GM08714 (cell line): ENCODE data around the gene NTRK2.

ENCODE experiments used
- H3K4me3 ChIP-seq: fragments of 200-500 bp; sonication (Bioruptor generic); 2 replicates; pipeline ENCODE4 v1.5.1; 2014; ENCODE audit warnings: mild to moderate bottlenecking, low read length, inconsistent platforms
- ZNF274 ChIP-seq: IDR thresholded peaks from 2 replicates; pipeline ENCODE4 v1.6.1; 2012; ENCODE audit warnings: mild to moderate bottlenecking, low read depth, low read length

NTRK2 gene

DNA sequence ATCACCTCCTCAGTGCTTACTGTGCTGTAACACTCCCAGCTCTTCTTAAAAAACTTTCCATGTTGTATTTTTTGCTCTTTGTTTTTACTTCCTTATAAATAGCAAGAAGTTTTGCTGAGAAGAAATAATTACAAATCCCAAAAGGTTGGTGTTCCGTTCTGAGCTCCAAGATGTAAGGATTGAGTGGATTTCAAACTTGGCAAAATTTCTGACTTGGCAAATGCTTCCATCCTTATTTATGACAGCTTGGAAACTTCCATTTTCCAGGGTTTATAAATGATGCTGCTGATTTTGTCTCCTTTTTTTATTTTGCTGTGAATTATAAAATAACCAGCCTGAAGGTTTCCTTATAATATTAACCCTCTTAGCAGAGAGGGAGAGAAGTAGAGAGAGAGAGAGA, 151.9 kb downstream of the NTRK2 start:
- no peak for TF ChIP-seq ZNF274
- H3K4me3 ChIP-seq: no peak overlapping the region

DNA sequence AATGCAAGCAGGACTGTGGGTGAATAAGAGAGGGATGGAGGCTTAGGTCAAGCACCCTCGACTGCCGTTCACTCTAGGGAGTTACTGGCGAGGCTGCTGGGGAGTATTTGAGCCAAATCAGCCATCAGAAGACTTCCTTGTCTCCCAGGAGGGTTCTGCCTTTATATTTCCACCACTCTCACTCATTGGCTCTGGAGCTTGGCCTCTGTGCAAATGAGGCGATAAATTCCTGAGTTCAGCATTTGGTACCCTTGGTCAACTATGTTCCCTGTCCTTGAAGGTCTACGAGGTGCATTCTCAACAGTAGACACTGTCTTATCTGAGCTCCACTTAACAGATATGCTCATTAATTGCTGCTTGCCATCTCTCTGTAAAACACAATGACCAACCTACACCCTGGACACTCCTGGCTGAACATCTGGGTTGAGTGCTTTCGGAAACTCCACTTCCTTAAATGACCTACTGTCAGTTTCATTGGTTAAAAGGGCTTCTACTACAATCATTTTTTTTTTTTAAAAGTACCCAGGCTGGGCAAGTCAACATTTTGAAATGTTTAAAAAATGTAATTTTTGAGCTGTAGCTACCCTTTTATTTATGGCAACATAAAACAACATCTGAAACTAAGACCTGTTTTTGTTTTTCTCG, 153.2 kb downstream of the NTRK2 start:
- TF ChIP-seq ZNF274: no peak
- no peak overlapping the region for H3K4me3 ChIP-seq

DNA sequence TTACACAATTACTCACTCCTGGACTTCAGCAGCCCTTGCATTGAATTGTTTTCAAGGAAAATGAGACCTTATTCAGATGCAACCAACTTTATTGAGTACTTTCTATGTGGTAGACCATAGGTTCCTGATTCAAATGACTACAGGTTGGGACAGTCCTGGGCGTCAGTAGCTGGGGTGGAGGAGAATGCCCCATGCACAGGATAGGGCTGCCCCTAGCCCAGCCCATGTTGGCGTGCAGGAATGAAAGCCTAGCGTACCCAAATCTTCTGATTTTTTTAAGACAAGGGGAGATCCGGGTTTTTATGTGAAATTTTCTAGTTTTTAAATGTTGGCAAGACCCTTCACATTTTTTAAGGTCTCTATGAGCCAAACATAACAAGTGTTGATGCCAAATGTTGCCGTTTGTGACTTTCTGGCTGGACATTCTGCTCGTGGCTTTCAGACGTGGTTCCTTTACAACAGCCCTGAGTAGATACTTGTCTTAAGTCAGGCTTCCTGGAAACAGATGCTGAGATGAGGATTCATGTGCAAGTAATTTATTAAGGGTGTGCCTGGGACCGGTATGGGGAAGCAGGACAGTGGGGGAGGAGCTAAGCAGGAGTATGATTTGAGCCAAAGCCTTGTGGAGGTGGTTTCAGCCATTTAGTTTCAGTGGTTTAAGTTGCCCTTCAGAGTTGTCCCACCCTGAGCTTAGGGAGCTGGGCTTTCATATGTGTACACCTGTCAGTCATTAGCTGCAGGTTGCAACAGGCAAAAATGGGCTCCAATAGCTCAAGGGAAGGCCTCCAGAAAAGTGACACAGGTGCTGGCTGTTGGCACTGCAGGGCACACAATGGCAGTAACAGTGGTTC, 154.1 kb downstream of the NTRK2 start:
- TF ChIP-seq ZNF274: no peak
- H3K4me3 ChIP-seq: no peak overlapping the region

DNA sequence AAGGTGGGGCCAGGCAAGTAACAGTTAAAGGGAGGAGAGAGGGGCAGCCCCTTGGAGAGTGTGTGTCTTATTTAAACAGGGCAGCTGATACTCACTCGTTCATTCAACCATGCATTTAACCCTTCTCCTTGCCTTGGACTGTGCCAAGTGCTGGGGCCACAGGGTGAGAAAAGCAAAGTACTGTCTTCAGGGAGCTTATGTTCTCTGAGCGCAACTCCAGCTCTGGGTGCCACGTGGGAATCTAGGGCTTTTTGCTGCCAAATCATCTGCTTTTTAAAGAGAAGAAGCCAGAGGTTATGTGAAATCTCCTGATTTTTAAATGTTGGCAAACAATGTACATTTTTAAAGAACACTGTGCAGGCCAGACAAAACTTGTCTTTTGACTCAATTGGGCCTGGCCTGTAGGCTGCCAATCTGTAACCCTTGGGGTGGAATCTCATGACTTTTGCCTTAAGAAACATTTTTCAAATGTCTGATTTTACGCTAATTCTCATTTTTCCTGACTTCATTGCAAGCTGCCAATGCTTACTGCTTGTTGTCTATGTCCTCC, 157.8 kb downstream of the NTRK2 start:
- no peak overlapping the region for H3K4me3 ChIP-seq
- no peak for TF ChIP-seq ZNF274

DNA sequence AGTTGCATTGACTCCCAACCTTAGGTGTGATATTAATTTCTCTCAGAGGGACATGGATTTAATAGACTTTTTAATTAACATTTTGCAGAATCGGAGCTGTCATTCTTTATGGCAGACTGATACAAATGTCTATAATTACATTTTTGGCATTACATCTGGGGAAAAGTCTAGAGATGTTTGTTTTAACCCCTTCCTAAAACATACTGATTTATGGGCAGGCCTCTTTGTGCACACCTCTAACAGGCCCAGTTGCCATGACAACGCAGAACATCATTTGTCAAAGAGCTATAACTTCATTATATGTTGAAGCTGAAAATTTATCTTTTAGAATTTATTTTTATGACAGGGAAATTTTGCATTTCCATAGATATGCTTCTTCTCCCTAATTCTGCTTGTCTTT, 158.5 kb downstream of the NTRK2 start:
- TF ChIP-seq ZNF274: no peak
- no peak overlapping the region for H3K4me3 ChIP-seq

DNA sequence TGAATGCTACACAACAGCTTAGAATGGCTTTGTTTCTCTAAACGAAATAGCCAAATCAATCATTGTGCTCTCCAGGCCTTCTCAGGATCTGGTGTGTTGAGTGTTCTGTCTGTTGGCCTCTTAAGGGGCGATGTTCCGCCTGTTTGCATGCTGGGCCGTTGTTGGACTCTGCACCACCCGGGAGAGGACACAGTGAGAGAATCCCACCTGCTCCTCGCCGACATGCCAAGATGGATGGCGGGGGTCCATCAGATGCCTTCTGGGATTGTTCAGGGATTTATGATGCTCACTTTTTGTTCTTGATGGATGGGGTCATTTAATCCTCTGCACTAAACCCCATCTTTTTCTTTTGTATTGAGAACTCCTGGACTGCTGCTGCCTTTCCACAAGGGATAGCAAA, 159.9 kb downstream of the NTRK2 start:
- TF ChIP-seq ZNF274: no peak

DNA sequence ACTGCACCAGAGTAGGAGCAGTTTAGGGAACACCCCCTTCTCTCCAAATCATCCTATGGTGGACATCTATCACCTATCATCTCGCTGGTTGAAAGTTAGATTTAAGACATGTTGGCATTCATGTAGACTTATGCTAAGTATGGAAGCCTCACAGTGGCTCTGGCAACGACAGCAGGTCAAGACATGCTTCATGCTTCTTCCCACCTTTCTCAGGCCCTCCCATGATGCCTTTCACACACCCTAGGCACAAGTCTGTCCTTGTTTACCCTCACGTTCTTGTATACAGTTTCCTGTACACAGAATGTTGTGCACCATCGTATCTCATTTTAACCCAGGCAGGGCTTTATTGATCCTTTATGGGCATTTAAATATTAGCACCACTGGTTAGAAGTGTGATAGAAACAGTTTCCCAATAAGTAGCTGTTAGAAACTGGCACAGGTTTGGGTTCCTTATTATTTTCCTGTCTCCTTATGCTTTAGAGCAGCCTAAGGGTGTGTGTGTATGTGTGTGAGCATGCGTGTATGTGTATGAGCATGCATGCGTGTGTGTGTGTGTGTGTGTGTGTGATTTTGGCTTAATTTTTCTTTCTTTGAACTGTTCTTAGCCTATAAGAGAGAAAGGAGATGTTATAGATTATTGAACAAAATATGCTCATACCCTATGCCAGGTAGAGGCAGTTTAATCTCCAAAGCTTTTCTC, 160.6 kb downstream of the NTRK2 start:
- no peak overlapping the region for H3K4me3 ChIP-seq
- no peak for TF ChIP-seq ZNF274

More for the DNA sequence above, 159.9 kb downstream of the NTRK2 start:
- H3K4me3 ChIP-seq: no peak overlapping the region

DNA sequence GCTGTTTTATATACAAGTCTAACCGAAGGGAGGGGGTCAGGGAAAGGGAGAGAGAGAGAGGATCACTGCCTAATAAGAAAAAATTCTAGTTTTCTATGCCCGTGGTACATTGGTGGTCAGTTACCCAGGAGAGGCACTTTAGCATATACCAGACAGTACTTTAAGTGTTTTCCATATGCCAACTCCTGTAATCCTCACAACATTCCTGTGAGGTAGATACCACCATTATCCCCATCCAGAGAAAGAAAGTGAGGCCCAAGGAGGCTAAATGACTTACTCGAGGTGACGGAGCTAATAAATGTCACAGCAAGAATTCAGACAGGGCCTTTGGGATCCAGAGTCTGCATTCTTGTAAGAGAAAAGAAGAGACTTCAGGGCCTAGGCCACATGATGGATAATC, 161.8 kb downstream of the NTRK2 start:
- no peak for TF ChIP-seq ZNF274
- H3K4me3 ChIP-seq: no peak overlapping the region

DNA sequence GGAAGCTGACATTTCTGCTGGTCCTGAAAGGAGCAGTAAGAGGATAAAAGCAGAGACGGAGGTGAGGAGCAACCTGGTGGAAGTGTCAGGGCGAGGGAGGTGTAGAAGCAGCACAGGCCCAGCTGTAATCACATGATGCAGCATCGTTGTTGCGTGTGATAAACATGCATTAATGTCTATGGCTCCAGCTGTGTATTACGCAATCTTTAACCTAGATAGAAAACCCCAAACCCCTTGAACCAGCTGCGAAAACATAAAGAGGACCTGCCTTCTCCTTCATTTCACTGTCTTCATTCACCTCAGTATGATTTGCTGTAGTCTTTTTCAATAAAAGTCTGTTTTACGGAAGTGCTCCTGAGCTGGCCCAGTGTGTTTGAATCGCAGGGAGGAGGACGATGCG, 162.9 kb downstream of the NTRK2 start:
- H3K4me3 ChIP-seq: no peak overlapping the region
- no peak for TF ChIP-seq ZNF274

DNA sequence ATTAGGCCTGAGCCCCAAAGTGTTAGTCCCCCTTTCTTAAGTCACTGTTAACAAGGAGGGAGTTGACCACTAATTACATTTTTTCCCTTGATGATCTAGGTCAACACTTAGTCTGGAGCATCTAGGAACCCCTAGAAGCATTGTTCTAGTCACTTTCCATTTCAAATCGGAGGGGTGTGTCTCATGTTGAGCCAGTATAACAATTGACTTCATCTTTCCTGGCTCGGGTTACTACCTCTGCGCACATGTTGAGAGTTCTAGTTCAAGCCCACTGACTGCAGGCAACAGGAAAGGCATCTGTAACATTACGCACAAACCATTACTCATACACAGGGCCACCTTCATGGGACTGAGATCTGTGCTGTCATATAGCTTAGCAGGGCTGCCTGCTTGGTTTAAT, 164.9 kb downstream of the NTRK2 start:
- no peak for TF ChIP-seq ZNF274
- no peak overlapping the region for H3K4me3 ChIP-seq

DNA sequence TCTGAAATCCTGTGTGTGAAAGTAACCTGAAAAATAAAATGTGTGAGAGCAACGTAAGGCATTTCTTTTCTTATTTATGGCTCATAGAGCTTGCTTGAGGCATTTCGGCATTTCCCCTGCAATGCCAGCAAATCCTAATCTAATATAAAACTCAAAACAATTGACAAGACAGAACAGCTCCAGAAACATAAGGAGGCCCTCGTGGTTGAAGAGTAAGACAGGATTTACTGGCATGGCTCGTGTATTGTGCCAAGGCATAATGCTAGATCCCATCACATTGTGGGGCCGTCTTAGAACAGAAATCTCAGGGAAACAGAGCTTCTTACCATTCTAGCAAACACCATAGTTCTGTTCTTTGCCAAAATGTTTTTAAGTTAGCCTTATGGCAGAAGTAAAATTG, 166.2 kb downstream of the NTRK2 start:
- no peak overlapping the region for H3K4me3 ChIP-seq
- no peak for TF ChIP-seq ZNF274

DNA sequence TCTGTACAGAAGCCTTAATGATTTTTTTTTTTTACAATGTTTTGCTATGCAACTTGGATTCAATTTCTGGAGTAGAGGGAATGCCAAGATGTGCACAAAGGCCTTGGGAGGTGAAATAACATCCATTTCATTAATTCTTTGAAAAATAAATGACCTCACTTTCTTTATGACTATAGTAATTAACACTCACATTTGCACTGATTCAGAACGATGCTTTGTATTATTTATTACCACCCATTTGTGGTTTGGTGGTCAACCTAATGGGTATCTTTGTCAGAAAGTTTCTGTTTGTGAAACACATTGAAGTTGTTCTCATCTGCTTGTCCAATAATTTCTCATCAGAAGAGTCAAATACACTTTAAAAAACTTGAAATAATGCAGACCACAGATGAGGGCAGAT, 169.3 kb downstream of the NTRK2 start:
- no peak for TF ChIP-seq ZNF274
- H3K4me3 ChIP-seq: no peak overlapping the region

DNA sequence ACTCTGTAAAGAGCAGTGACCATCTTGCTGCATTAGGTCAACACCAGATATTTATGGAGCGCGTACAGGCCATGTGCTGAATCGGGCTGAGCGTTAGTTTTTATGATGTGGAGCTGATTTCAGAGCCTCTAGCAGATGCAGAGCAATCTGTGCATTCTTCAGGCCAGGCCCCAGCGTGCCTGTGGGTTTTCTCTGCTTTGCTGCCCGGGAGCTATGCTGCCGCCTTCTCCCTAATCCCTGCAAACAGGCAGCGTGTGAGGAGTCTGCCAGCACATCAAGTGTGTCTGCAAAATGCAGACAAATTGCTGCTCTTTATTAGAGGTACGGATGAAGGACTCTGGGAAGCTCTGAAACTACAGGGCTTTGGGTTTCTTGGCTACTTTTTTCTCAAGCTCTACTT, 170.0 kb downstream of the NTRK2 start:
- H3K4me3 ChIP-seq: no peak overlapping the region
- no peak for TF ChIP-seq ZNF274

DNA sequence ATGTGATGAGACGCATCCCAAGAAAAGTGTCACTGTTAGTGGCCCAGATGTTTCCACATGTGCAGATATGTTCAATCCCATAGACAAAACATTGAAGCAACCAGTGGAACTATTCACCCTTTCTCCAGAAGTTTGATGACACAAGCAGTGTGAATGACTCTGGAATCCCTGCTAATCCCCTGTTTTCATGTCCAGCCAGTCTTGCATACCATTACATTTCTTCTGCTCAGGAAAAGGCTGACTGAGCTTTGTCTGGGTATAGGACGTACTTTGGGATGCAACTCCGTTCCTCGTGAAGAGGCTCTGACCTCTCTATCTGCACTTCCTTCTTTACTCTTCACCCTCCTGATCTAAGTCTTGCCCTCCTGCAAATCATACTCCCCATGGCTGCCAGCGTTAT, 172.4 kb downstream of the NTRK2 start:
- no peak for TF ChIP-seq ZNF274
- H3K4me3 ChIP-seq: no peak overlapping the region
